CD14-positive monocyte (primary cell): ENCODE measurements around the gene PBX3. TPM values are rescaled to one million over a fixed set of nuclear protein-coding genes. Genes with fewer than 3 reads are reported as not detected.

Experiments used
- DNase-seq, 3 donors: peaks; one replicate each; pipeline ENCODE4 v3.0.0-alpha.2; 2011 to 2022
- H2AFZ ChIP-seq: 2 replicates; pipeline ENCODE4 v1.6.0; 2012; ENCODE audit warnings: mild to moderate bottlenecking, low read depth, low read length, inconsistent platforms; ENCODE audit not compliant: insufficient read depth, poor library complexity, severe bottlenecking
- H3K27ac ChIP-seq, 2 donors: 1 replicate in 1 of 2; 2 replicates in 1 of 2; pipeline ENCODE4 v1.5.1; 2012 to 2013; ENCODE audit warnings: low read length in 2 of 2, control low read depth in 1 of 2, inconsistent platforms in 1 of 2, low read depth in 1 of 2, mild to moderate bottlenecking in 1 of 2
- H3K27me3 ChIP-seq, 2 donors: one replicate each; pipeline versions ENCODE4 v1.6.0 to v1.6.1; 2011 to 2013; ENCODE audit warnings: low read length in 2 of 2; ENCODE audit not compliant: control insufficient read depth in 2 of 2, insufficient read depth in 2 of 2
- H3K36me3 ChIP-seq, 2 donors: replicated peaks in 1 of 2; 1 replicate in 1 of 2; 2 replicates in 1 of 2; pipeline versions ENCODE4 v1.5.1 to v1.6.1; 2012 to 2013; ENCODE audit warnings: low read length in 2 of 2, control low read depth in 1 of 2, inconsistent platforms in 1 of 2, mild to moderate bottlenecking in 1 of 2; ENCODE audit not compliant: insufficient read depth in 2 of 2, control insufficient read depth in 1 of 2
- H3K4me1 ChIP-seq, 2 donors: 1 replicate in 1 of 2; 2 replicates in 1 of 2; pipeline versions ENCODE4 v1.5.1 to v1.6.1; 2012 to 2013; ENCODE audit warnings: low read length in 2 of 2, control low read depth in 1 of 2, inconsistent platforms in 1 of 2, mild to moderate bottlenecking in 1 of 2, moderate library complexity in 1 of 2; ENCODE audit not compliant: insufficient read depth in 2 of 2, control insufficient read depth in 1 of 2
- H3K4me2 ChIP-seq: replicated peaks from 2 replicates; pipeline ENCODE3; 2012; ENCODE audit warnings: low read length, moderate library complexity, mild to moderate bottlenecking; ENCODE audit not compliant: poor library complexity, severe bottlenecking; ENCODE audit errors: extremely low read depth
- H3K4me3 ChIP-seq, 3 experiments: fragments of 200-600 bp in 1 of 3; sonication (generic) in 1 of 3; replicated peaks in 1 of 3; 1 replicate in 2 of 3; 2 replicates in 1 of 3; pipeline ENCODE4 v1.5.1; 2011 to 2013; ENCODE audit warnings: low read length in 3 of 3, mild to moderate bottlenecking in 3 of 3, control low read depth in 2 of 3, low read depth in 2 of 3, inconsistent platforms in 1 of 3, moderate library complexity in 1 of 3
- H3K79me2 ChIP-seq: 2 replicates; pipeline ENCODE4 v1.6.0; 2012; ENCODE audit warnings: mild to moderate bottlenecking, control low read depth, inconsistent platforms, low read length, moderate library complexity; ENCODE audit not compliant: insufficient read depth
- H3K9ac ChIP-seq: 2 replicates; pipeline ENCODE4 v1.6.0; 2017; ENCODE audit warnings: low read length, mild to moderate bottlenecking; ENCODE audit not compliant: insufficient read depth, poor library complexity, severe bottlenecking
- H3K9me3 ChIP-seq, 2 donors: replicated peaks in 1 of 2; 1 replicate in 1 of 2; 2 replicates in 1 of 2; pipeline versions ENCODE4 v1.5.1 to v1.6.1; 2012 to 2013; ENCODE audit warnings: low read length in 2 of 2, control low read depth in 1 of 2; ENCODE audit not compliant: control insufficient read depth in 1 of 2, insufficient read depth in 1 of 2
- H4K20me1 ChIP-seq: 2 replicates; pipeline ENCODE4 v1.6.0; 2012; ENCODE audit warnings: mild to moderate bottlenecking, low read length, control low read depth, moderate library complexity; ENCODE audit not compliant: insufficient read depth
- H3K27ac Mint-ChIP-seq, 7 donors: one replicate each; pipeline ENCODE4 v1.8.0; 2020; ENCODE audit warnings: mild to moderate bottlenecking in 7 of 7, mixed read lengths in 7 of 7, moderate library complexity in 6 of 7, inconsistent platforms in 2 of 7
- H3K27me3 Mint-ChIP-seq, 3 donors: one replicate each; pipeline ENCODE4 v1.8.0; 2021 to 2022; ENCODE audit warnings: low read depth in 3 of 3, mild to moderate bottlenecking in 3 of 3, mixed read lengths in 3 of 3, moderate library complexity in 3 of 3, inconsistent platforms in 1 of 3
- H3K36me3 Mint-ChIP-seq, 2 donors: one replicate each; pipeline ENCODE4 v1.8.0; 2020; ENCODE audit warnings: mixed read lengths in 2 of 2, inconsistent platforms in 1 of 2, mild to moderate bottlenecking in 1 of 2
- H3K4me1 Mint-ChIP-seq: one replicate; pipeline ENCODE4 v1.8.0; 2020; ENCODE audit warnings: mild to moderate bottlenecking, mixed read lengths
- H3K4me3 Mint-ChIP-seq, 2 donors: one replicate each; pipeline ENCODE4 v1.8.0; 2020; ENCODE audit warnings: mild to moderate bottlenecking in 2 of 2, mixed read lengths in 2 of 2, moderate library complexity in 1 of 2
- H3K9me3 Mint-ChIP-seq, 7 donors: one replicate each; pipeline ENCODE4 v1.8.0; 2020 to 2022; ENCODE audit warnings: mixed read lengths in 7 of 7, mild to moderate bottlenecking in 6 of 7, moderate library complexity in 6 of 7, inconsistent platforms in 2 of 7
- CTCF ChIP-seq: fragments of 200-600 bp; IDR thresholded peaks from one replicate; pipeline ENCODE4 v1.8.0; 2022; ENCODE audit warnings: antibody characterized with exemption, mild to moderate bottlenecking
- WGBS: methylation state at CpG from one replicate; pipeline ENCODE4 v1.1.5; 2013; ENCODE audit warnings: missing lambda C conversion rate; ENCODE audit not compliant: insufficient coverage; 5-methylcytosine and 5-hydroxymethylcytosine counted together
- intact Hi-C, 2 donors: fragments of 100-400 bp; cut with micrococcal nuclease; formaldehyde crosslinking; loops; one replicate each; pipeline versions ENCODE4 v1.15.0 to v1.15.1; 2023
- polyA plus RNA-seq, 3 donors: library from polyadenylated mRNA; depleted of rRNA in 1 of 3; unstranded in 2 of 3; stranded (reverse) in 1 of 3; fragments of 300-500 nt in 2 of 3; fragments of >200 nt in 1 of 3; fragmentation: Illumina TruSeq in 2 of 3; gene quantifications; 1 replicate in 2 of 3; 2 replicates in 1 of 3; pipeline ENCODE4 v1.2.3, GENCODE V29; 2012 to 2021

Gene PBX3
- polyA plus RNA-seq, 3 donors: 6.6 to 22.7 (median 7.1) TPM

GRCh38 chr9:125932746-125933455, 185.7 kb downstream of the PBX3 start:
- Mint-ChIP-seq H3K27ac (peak overlapping the region in 1 of 7 donors; percentile 19), H3K9me3 (no peaks in the 10 kb centered on the region), H3K4me3 (no peak overlapping the region), H3K27me3 (no peaks in the 10 kb centered on the region), H3K36me3 (peaks cover 17 to 38% of the 10 kb centered on the region in 2 donors), H3K4me1 (no peaks in the 10 kb centered on the region)
- Histone ChIP-seq H3K4me3 (no peak overlapping the region), H3K9ac (no peak overlapping the region), H3K36me3 (peaks cover 18 to 45% of the 10 kb centered on the region in 2 donors), H3K4me1 (no peaks in the 10 kb centered on the region), H3K79me2 (no peaks in the 10 kb centered on the region), H3K27me3 (no peaks in the 10 kb centered on the region), H2AFZ (no peak overlapping the region), H3K27ac (no peak overlapping the region), H3K9me3 (no peaks in the 10 kb centered on the region), H3K4me2 (no peak overlapping the region), H4K20me1 (no peaks in the 10 kb centered on the region)
- intact Hi-C loops: no loop called here
- no peak for TF ChIP-seq CTCF
- DNase-seq: no peak
- WGBS: 97% methylated on average over 3 of the region's 5 CpGs

GRCh38 chr9:125942125-125942524, 195.0 kb downstream of the PBX3 start:
- no peak overlapping the region for H3K4me3 ChIP-seq
- no peak overlapping the region for H3K27ac ChIP-seq
- H3K9ac ChIP-seq: no peak overlapping the region
- Mint-ChIP-seq H3K9me3 (peaks cover 0 to 4% (median 3%) of the 10 kb centered on the region in 7 donors), H3K4me3 (no peak overlapping the region), H3K4me1 (peaks cover 6% of the 10 kb centered on the region), H3K27me3 (peaks cover 0 to 3% (median 0%) of the 10 kb centered on the region in 3 donors), H3K27ac (no peak overlapping the region), H3K36me3 (peaks cover 33 to 41% of the 10 kb centered on the region in 2 donors)
- H3K9me3 ChIP-seq: peaks cover 0 to 6% of the 10 kb centered on the region in 2 donors
- no peak for DNase-seq
- no peaks in the 10 kb centered on the region for H3K27me3 ChIP-seq
- no peak for TF ChIP-seq CTCF
- peaks cover 0 to 24% of the 10 kb centered on the region in 2 donors for H3K36me3 ChIP-seq
- intact Hi-C loops: no loop called here
- no peaks in the 10 kb centered on the region for H3K79me2 ChIP-seq
- no peak overlapping the region for H2AFZ ChIP-seq
- H3K4me2 ChIP-seq: no peak overlapping the region
- no CpG with 5 or more reads among the region's 3 CpGs for WGBS
- no peaks in the 10 kb centered on the region for H4K20me1 ChIP-seq
- no peaks in the 10 kb centered on the region for H3K4me1 ChIP-seq
